Measurements from ENCODE around the gene TOR1AIP1. TPM values are rescaled to one million over a fixed set of nuclear protein-coding genes. Genes with fewer than 3 reads are reported as not detected.

Gene TOR1AIP1
- total RNA-seq, 1 donor from 2014 or later = 67.2 TPM

DNA sequence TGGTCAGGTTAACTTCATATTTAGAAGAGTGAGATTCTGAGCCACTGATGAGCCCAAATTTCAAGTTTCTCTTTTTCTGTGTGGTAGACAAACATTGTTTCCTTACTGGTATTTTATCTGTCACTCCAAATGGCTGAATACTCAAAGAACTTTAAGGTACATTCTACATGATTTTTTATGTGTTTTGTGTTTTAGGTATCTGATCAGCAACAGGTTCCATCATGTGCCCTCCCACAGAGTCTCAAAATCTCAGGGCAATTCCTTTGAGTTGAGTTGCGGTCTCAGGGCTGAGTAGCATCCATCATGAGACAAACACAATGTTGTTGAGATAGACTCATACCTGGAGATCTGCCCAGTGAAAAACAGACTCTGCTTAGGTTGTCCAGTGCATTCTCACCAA, 57.9 kb downstream of the TOR1AIP1 start:
- no peak for ATAC-seq
- no peak overlapping the region for H3K27ac ChIP-seq
- H3K27me3 ChIP-seq (ENCODE audit: low read depth) = no peaks in the 10 kb centered on the region
- no peak for DNase-seq
- H3K4me1 ChIP-seq = no peaks in the 10 kb centered on the region
- H3K36me3 ChIP-seq = no peaks in the 10 kb centered on the region
- H3K9me3 ChIP-seq = no peaks in the 10 kb centered on the region
- TF ChIP-seq, protein P1, sequence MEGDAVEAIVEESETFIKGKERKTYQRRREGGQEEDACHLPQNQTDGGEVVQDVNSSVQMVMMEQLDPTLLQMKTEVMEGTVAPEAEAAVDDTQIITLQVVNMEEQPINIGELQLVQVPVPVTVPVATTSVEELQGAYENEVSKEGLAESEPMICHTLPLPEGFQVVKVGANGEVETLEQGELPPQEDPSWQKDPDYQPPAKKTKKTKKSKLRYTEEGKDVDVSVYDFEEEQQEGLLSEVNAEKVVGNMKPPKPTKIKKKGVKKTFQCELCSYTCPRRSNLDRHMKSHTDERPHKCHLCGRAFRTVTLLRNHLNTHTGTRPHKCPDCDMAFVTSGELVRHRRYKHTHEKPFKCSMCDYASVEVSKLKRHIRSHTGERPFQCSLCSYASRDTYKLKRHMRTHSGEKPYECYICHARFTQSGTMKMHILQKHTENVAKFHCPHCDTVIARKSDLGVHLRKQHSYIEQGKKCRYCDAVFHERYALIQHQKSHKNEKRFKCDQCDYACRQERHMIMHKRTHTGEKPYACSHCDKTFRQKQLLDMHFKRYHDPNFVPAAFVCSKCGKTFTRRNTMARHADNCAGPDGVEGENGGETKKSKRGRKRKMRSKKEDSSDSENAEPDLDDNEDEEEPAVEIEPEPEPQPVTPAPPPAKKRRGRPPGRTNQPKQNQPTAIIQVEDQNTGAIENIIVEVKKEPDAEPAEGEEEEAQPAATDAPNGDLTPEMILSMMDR (IDR thresholded peaks at IDR 0.05) = no peak
- intact Hi-C loops (cut with DNase I) = no loop called here
- no peak overlapping the region for H3K4me3 ChIP-seq

DNA sequence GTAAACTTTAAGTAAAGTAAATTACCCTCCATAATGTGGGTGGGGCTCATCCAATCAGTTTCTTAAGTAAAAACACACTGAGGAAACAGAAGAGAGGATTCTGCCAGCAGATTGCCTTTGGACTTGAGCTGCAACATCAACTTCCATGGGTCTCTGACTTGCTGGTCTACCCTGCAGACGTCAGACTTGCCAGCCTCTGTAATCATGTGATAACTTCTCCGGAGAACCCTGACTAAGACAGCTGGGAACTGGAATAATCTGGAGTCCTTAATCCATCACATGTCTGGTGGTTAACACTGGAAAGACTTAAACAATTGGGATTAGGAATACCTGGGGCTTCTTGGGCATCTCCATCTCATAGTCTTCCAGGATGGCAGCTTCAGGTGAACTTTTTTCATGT, 59.4 kb downstream of the TOR1AIP1 start:
- Histone ChIP-seq H3K4me3 (no peak overlapping the region), H3K27me3 (ENCODE audit: low read depth) (no peaks in the 10 kb centered on the region), H3K27ac (no peak overlapping the region), H3K9me3 (no peaks in the 10 kb centered on the region), H3K36me3 (no peaks in the 10 kb centered on the region), H3K4me1 (no peaks in the 10 kb centered on the region)
- DNase-seq (no peak), ATAC-seq (no peak)
- intact Hi-C loops (cut with DNase I) = no loop called here
- TF ChIP-seq, protein P1 (IDR thresholded peaks at IDR 0.05) = no peak

DNA sequence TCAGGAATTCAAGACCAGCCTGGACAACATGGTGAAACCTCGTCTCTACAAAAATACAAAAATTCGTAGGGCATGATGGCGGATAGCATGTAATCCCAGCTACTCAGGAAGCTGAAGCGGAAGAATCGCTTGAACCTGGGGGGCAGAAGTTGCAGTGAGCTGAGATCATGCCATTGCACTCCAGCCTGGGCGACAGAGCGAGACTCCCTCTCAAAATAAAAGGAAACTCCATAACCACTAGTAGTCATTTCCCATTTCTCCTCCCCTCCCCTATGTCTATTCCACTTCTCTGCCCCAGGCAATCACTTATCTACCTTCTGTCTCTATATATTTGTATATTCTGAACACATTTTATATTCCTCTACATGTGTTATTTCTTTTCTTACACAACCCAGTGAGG, 68.6 kb downstream of the TOR1AIP1 start:
- Histone ChIP-seq H3K4me3 (no peak overlapping the region), H3K36me3 (no peaks in the 10 kb centered on the region), H3K27me3 (ENCODE audit: low read depth) (no peaks in the 10 kb centered on the region), H3K4me1 (peaks cover 13% of the 10 kb centered on the region), H3K9me3 (no peaks in the 10 kb centered on the region), H3K27ac (no peak overlapping the region)
- TF ChIP-seq, protein P1 (IDR thresholded peaks at IDR 0.05) = no peak
- ATAC-seq = no peak
- no peak for DNase-seq
- intact Hi-C loops (cut with DNase I) = no loop called here

DNA sequence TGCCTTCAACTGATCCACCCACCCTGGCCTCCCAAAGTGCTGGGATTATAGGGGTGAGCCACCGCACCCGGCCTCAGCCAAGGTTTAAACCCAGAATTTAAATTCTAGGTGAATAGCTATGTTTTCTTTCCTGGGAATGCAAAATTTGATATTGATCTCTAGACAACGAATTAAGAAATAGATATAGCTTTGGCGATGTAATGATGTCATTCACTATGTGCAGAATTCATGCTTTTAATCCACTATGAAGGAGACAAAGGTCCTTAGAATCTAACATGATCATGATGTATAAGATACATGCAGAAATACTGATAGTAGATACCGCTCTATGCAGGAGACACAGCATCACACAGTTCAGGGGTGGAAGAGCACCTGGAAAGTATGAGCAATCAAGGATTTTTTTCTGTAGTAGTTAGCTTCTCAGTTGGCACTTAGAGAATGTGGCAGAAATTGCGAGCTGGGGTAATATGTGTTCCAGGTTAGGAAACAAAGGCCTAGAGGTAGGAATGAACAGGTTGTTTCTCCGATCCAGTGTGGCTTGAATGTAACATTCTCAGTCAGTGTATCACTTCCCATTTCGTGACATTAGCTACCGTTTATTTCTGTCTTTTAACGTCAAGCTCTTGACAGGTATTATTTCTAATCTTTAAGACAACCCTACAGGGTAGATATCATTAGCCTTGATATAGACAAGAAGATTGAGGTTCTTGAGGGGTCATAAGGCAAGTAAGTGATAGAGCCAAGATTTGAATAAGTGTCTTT, 69.5 kb downstream of the TOR1AIP1 start:
- ATAC-seq (no peak), DNase-seq (no peak)
- Histone ChIP-seq H3K4me1 (peaks cover 22% of the 10 kb centered on the region), H3K36me3 (no peaks in the 10 kb centered on the region), H3K27ac (peak overlapping the region; percentile 12), H3K27me3 (ENCODE audit: low read depth) (no peaks in the 10 kb centered on the region), H3K9me3 (no peaks in the 10 kb centered on the region), H3K4me3 (no peak overlapping the region)
- TF ChIP-seq, protein P1 (IDR thresholded peaks at IDR 0.05) = no peak
- intact Hi-C loops (cut with DNase I) = no loop called here

DNA sequence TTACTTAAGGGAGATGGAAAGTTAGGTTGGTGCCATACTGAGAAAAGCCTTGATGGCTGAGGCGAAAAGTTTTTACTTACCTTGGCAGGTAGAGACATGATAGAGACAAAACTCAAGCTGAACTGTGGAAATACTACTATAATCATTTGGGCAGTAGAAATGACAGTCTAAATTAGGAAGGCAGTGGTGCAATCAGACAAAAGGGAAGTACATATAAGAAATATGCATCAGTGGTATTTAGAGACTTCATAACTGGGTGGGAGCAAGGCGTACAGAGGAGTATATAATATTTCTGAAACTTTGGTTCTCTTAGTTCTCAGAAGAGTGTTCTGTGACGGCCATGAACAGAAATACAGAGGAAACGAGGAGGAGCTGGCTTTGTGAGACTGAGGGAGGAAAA, 70.1 kb downstream of the TOR1AIP1 start:
- ATAC-seq = no peak
- Histone ChIP-seq H3K4me3 (no peak overlapping the region), H3K9me3 (no peaks in the 10 kb centered on the region), H3K27ac (peak overlapping the region; percentile 12), H3K27me3 (ENCODE audit: low read depth) (no peaks in the 10 kb centered on the region), H3K4me1 (peaks cover 28% of the 10 kb centered on the region), H3K36me3 (no peaks in the 10 kb centered on the region)
- no peak for DNase-seq
- TF ChIP-seq, protein P1 (IDR thresholded peaks at IDR 0.05) = no peak
- intact Hi-C loops (cut with DNase I) = no loop called here

Measured in lower lobe of right lung (tissue), 2 donors.